IPS-15b (cell line): Measurements from ENCODE around the gene PLAA.

ENCODE experiments used
- H3K27me3 ChIP-seq: one replicate; pipeline ENCODE4 v1.6.1; 2013; ENCODE audit warnings: low read length; ENCODE audit not compliant: control insufficient read depth, insufficient read depth
- H3K36me3 ChIP-seq: one replicate; pipeline ENCODE4 v1.6.1; 2013; ENCODE audit warnings: low read length; ENCODE audit not compliant: control insufficient read depth, insufficient read depth
- H3K4me1 ChIP-seq: one replicate; pipeline ENCODE4 v1.6.1; 2013; ENCODE audit warnings: mild to moderate bottlenecking, low read length; ENCODE audit not compliant: control insufficient read depth, insufficient read depth
- H3K4me3 ChIP-seq: one replicate; pipeline ENCODE4 v1.5.1; 2013; ENCODE audit warnings: low read depth, low read length
- H3K9ac ChIP-seq: one replicate; pipeline ENCODE4 v1.6.1; 2013; ENCODE audit warnings: low read depth, mild to moderate bottlenecking, low read length
- H3K9me3 ChIP-seq: one replicate; pipeline ENCODE4 v1.6.1; 2013; ENCODE audit warnings: mild to moderate bottlenecking, low read length; ENCODE audit not compliant: control insufficient read depth, insufficient read depth

Gene PLAA

GRCh38 chr9:26863074-26863473 lies 84.0 kb downstream of the PLAA start:
- H3K36me3 ChIP-seq = peaks cover 7% of the 10 kb centered on the region
- no peak overlapping the region for H3K9ac ChIP-seq
- no peak overlapping the region for H3K4me3 ChIP-seq
- H3K9me3 ChIP-seq = no peaks in the 10 kb centered on the region
- H3K27me3 ChIP-seq = no peaks in the 10 kb centered on the region
- H3K4me1 ChIP-seq = no peaks in the 10 kb centered on the region

GRCh38 chr9:26856413-26857032 lies 90.5 kb downstream of the PLAA start:
- Histone ChIP-seq H3K9me3 (no peaks in the 10 kb centered on the region), H3K9ac (no peak overlapping the region), H3K4me1 (no peaks in the 10 kb centered on the region), H3K4me3 (no peak overlapping the region), H3K36me3 (peaks cover 10% of the 10 kb centered on the region), H3K27me3 (no peaks in the 10 kb centered on the region)
